PC-3 (cell line): ENCODE measurements around the gene GAL3ST1. TPM values are rescaled to one million over a fixed set of nuclear protein-coding genes. Genes with fewer than 3 reads are reported as not detected.

Source experiments
- ATAC-seq: fragments of 200-7000 bp; cut with Tn5 transposase; 2 replicates; pipeline ENCODE4 v1.9.1; 2020; ENCODE audit warnings: mild to moderate bottlenecking, moderate library complexity
- BruUV-seq: library from RNA; stranded (reverse); fragments of 400-500 nt; replicated peaks from 2 replicates; lab custom pipeline; 2021; lab: Mats Ljungman, UMichigan
- CTCF ChIA-PET: fragments of 300-600 bp; sonication (Branson Sonifier 250); formaldehyde crosslinking; loops from one replicate; lab custom pipeline; 2022; ENCODE audit warnings: antibody characterized with exemption; lab: Charles Lee
- POLR2A ChIA-PET: fragments of 300-600 bp; sonication (Branson Sonifier 250); formaldehyde crosslinking; loops from one replicate; lab custom pipeline; 2022; ENCODE audit warnings: antibody characterized with exemption; ENCODE audit not compliant: unreplicated experiment; lab: Charles Lee
- DNase-seq: peaks from one replicate; pipeline ENCODE4 v3.0.0-alpha.2; 2015
- H2AFZ ChIP-seq: fragments of 300-600 bp; sonication (generic); 2 replicates; pipeline ENCODE4 v1.6.0; 2016; ENCODE audit warnings: antibody characterized with exemption, low read length
- H3F3A ChIP-seq: fragments of 300-600 bp; sonication (generic); one replicate; pipeline ENCODE4 v1.6.0; 2017; ENCODE audit warnings: antibody characterized with exemption, low read length, control low read depth, mild to moderate bottlenecking; ENCODE audit not compliant: unreplicated experiment
- H3K27ac ChIP-seq: fragments of 300-600 bp; sonication (generic); 2 replicates; pipeline ENCODE4 v1.5.1; 2016; ENCODE audit warnings: mild to moderate bottlenecking, low read length
- H3K27me3 ChIP-seq: fragments of 300-600 bp; sonication (generic); 2 replicates; pipeline ENCODE4 v1.6.1; 2016; ENCODE audit warnings: low read length, mixed read lengths
- H3K36me3 ChIP-seq: fragments of 300-600 bp; sonication (generic); 2 replicates; pipeline ENCODE4 v1.6.1; 2016; ENCODE audit warnings: low read depth, mixed run types, low read length, mixed read lengths
- H3K4me1 ChIP-seq: fragments of 300-600 bp; sonication (generic); 2 replicates; pipeline ENCODE4 v1.5.1; 2016; ENCODE audit warnings: low read length; ENCODE audit not compliant: insufficient read depth
- H3K4me2 ChIP-seq: fragments of 300-600 bp; sonication (generic); 2 replicates; pipeline ENCODE4 v1.6.0; 2016; ENCODE audit warnings: low read length
- H3K4me3 ChIP-seq: fragments of 300-600 bp; sonication (generic); 2 replicates; pipeline ENCODE4 v1.5.1; 2016; ENCODE audit warnings: mild to moderate bottlenecking, low read length, mixed read lengths
- H3K79me2 ChIP-seq: fragments of 300-600 bp; sonication (generic); 2 replicates; pipeline ENCODE4 v1.6.1; 2017; ENCODE audit warnings: low read length, mixed read lengths
- H3K9ac ChIP-seq: fragments of 300-600 bp; sonication (generic); 2 replicates; pipeline ENCODE4 v1.6.0; 2016; ENCODE audit warnings: mild to moderate bottlenecking, low read length
- H3K9me2 ChIP-seq: fragments of 300-600 bp; sonication (generic); replicated peaks from 2 replicates; pipeline ENCODE4 v1.6.1; 2016; ENCODE audit warnings: mixed run types, low read length, mixed read lengths
- H3K9me3 ChIP-seq: fragments of 300-600 bp; sonication (generic); 2 replicates; pipeline ENCODE4 v1.6.1; 2016; ENCODE audit warnings: low read length, mixed read lengths
- H4K20me1 ChIP-seq: fragments of 300-600 bp; sonication (generic); 2 replicates; pipeline ENCODE4 v1.6.1; 2016; ENCODE audit warnings: low read length, mixed read lengths
- CTCF ChIP-seq: fragments of 300-600 bp; sonication (generic); conservative IDR thresholded peaks from 2 replicates; pipeline ENCODE4 v1.5.1; 2017; ENCODE audit warnings: antibody characterized with exemption, low read depth, mild to moderate bottlenecking, low read length
- EZH2 ChIP-seq: fragments of 300-600 bp; sonication (generic); IDR thresholded peaks from one replicate; pipeline ENCODE4 v1.6.1; 2017; ENCODE audit warnings: antibody characterized with exemption, mild to moderate bottlenecking, low read length; ENCODE audit not compliant: unreplicated experiment
- EZH2phosphoT487 ChIP-seq: fragments of 300-600 bp; sonication (generic); IDR thresholded peaks from 2 replicates; pipeline ENCODE4 v1.6.1; 2018; ENCODE audit warnings: mild to moderate bottlenecking, antibody characterized with exemption, low read length, borderline replicate concordance
- intact Hi-C: fragments of 100-400 bp; cut with micrococcal nuclease; formaldehyde crosslinking; loops from 2 replicates; pipeline ENCODE4 v1.9.0; 2023
- total RNA-seq: library from RNA; depleted of rRNA; stranded (reverse); fragments of >200 nt; gene quantifications from 2 replicates; pipeline ENCODE4 v1.2.3, GENCODE V29; 2014

GAL3ST1 gene
- total RNA-seq, 1 experiment from 2014 or later, result not detected

GRCh38 chr22:30615543-30615954 is 41.1 kb upstream of the GAL3ST1 start:
- BruUV-seq, result no TSS peak

GRCh38 chr22:30614879-30615278 is 40.4 kb upstream of the GAL3ST1 start:
- Histone ChIP-seq H3K9ac (no peak overlapping the region), H3F3A (no peaks in the 10 kb centered on the region), H3K9me3 (no peaks in the 10 kb centered on the region), H3K4me3 (no peak overlapping the region), H3K9me2 (no peaks in the 10 kb centered on the region), H3K4me1 (peaks cover under 1% of the 10 kb centered on the region; the same call in 1 of the 2 replicates), H3K36me3 (no peaks in the 10 kb centered on the region), H3K79me2 (no peaks in the 10 kb centered on the region), H2AFZ (no peak overlapping the region), H3K27me3 (no peaks in the 10 kb centered on the region), H4K20me1 (no peaks in the 10 kb centered on the region), H3K27ac (no peak overlapping the region), H3K4me2 (no peak overlapping the region)
- TF ChIP-seq EZH2phosphoT487 (no peak), CTCF (no peak), EZH2 (no peak)
- POLR2A ChIA-PET, result no interaction called here
- no TSS peak for BruUV-seq
- intact Hi-C loops, result no loop called here
- CTCF ChIA-PET, result no interaction called here
- ATAC-seq (no peak), DNase-seq (no peak)

More at GRCh38 chr22:30615543-30615954, 41.1 kb upstream of the GAL3ST1 start:
- ATAC-seq (no peak), DNase-seq (no peak)
- CTCF ChIA-PET, result no interaction called here
- no peak overlapping the region for H3K9ac ChIP-seq
- no peaks in the 10 kb centered on the region for H3K9me3 ChIP-seq
- no peaks in the 10 kb centered on the region for H3K36me3 ChIP-seq
- no peaks in the 10 kb centered on the region for H4K20me1 ChIP-seq
- TF ChIP-seq EZH2phosphoT487 (no peak), EZH2 (no peak), CTCF (no peak)
- no peaks in the 10 kb centered on the region for H3F3A ChIP-seq
- no peak overlapping the region for H3K4me3 ChIP-seq
- POLR2A ChIA-PET, result no interaction called here
- H3K4me1 ChIP-seq, result no peaks in the 10 kb centered on the region
- no peak overlapping the region for H3K4me2 ChIP-seq
- intact Hi-C loops, result no loop called here
- H3K27ac ChIP-seq, result no peak overlapping the region
- H2AFZ ChIP-seq, result no peak overlapping the region
- no peaks in the 10 kb centered on the region for H3K79me2 ChIP-seq
- no peaks in the 10 kb centered on the region for H3K9me2 ChIP-seq
- no peaks in the 10 kb centered on the region for H3K27me3 ChIP-seq

- H3K4me3 ChIP-seq, result no peak overlapping the region
- peaks cover 6% of the 10 kb centered on the region for H3K4me1 ChIP-seq
- ChIA-PET CTCF (no interaction called here), POLR2A (no interaction called here)
- H3K27ac ChIP-seq, result no peak overlapping the region
- no peaks in the 10 kb centered on the region for H3K9me3 ChIP-seq
- DNase-seq (no peak), ATAC-seq (no peak)
- H3K9ac ChIP-seq, result no peak overlapping the region
- no TSS peak for BruUV-seq
- TF ChIP-seq CTCF (no peak), EZH2phosphoT487 (no peak), EZH2 (no peak)
- no peaks in the 10 kb centered on the region for H3K79me2 ChIP-seq
- intact Hi-C loops, result no loop called here
- H3K9me2 ChIP-seq, result no peaks in the 10 kb centered on the region
- H3F3A ChIP-seq, result no peaks in the 10 kb centered on the region
- no peak overlapping the region for H2AFZ ChIP-seq
- no peak overlapping the region for H3K4me2 ChIP-seq
- H3K27me3 ChIP-seq, result no peaks in the 10 kb centered on the region
- H3K36me3 ChIP-seq, result no peaks in the 10 kb centered on the region
- no peaks in the 10 kb centered on the region for H4K20me1 ChIP-seq
Observed at GRCh38 chr22:30614268-30614667, 39.8 kb upstream of the GAL3ST1 start.
